ENCODE results near the gene NRP2.

The NRP2 gene

DNA sequence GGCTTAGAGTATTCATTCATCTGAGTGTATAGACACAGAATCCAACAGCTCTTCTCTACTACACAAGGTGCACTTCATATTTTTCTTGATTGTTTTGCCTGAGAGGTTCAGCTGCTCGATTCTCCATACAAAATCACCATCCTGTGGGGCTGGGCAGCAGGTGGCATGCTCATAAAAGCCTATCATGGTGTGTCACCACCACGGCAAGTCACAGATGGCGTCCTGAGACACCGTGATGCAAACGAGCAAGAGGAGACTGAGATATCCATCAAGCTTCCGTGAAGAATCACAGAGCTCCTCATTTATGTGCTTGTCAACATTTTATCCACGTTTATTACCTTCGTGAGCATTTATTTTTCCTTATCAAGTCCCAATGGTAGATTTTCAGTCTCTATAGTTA is 22.4 kb upstream of the NRP2 start:
- no peak for DNase-seq

- DNase-seq: no peak
These were observed 21.7 kb upstream of the NRP2 start for GRCh38 chr2:205660521-205661124.

DNA sequence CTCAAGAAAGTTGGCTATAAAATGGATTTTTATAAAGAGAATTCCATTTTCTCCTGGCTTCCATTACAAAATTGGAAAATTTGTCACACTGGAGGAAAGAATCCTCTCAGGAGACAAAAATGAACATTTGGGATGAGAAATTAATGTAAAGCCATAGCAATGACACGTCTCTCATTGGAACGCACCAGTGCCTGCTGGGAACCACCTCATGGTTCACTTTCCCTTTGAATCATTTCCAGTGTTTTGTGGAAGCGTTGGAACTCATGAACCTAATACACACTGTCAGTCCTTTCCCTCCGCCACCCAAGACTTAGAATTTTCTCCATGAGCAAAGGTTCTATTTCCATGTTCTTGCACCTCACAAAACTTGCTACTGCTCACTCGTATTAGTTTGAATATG is 21.0 kb upstream of the NRP2 start:
- no peak for DNase-seq

GRCh38 chr2:205662206-205662965 is 19.9 kb upstream of the NRP2 start:
- DNase-seq: no peak

DNA sequence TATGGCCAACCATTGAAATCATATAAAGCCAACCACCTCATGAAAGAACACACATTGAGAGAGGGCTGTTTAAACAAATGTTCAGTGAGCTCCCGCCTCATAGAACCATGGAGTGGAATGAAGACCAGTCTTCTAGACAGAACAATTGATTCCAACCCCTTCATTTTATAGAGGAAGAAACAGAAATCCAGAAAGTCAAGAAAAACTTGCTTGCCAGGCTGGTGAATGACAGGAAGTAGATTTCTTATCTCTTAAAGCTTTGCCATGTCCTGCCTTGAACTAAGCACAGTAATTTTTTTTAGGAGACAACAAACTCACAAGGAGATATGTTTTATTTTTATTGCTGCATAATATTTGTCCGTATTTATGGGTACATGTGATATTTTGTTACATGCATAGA is 16.5 kb upstream of the NRP2 start:
- no peak for DNase-seq

DNA sequence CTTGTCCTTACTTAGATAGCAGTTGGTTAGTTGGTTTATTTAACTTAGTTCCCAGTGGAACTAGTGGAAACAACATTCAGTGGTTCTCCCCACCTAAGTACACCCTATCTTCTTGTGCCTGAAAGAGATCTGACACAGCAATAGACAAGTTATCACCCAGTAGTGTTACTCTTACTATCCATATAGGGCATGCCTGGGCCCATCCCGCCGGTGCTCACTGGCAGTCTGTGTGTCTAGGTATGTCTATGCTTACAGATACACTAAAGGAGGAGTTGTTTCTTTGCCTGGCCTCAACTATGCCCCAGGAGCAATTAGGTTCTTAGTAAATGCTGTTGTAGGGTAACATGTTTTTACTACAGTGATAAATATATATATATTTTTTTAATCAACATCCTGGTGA is 12.0 kb upstream of the NRP2 start:
- DNase-seq: no peak

DNA sequence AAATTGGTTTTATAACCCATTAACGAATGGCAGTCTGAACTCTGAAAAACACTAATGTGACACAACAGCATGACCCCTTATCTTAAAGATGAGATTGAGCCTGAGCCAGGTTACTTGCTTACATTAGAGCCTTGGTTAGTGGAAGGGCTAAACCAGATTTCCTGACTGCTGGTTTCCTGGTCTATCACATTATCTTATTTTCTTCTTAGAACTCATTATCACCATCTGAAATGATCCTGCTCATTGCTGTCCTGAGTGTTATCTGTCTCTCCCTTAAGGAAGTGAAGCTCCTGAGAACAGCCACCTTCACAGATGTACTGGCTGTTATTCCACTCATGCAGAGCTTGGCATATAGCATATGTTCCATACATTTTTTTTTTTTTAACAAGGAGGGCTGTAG is 9.0 kb upstream of the NRP2 start:
- no peak for DNase-seq

GRCh38 chr2:205675861-205676516 is 6.3 kb upstream of the NRP2 start:
- DNase-seq: no peak

DNA sequence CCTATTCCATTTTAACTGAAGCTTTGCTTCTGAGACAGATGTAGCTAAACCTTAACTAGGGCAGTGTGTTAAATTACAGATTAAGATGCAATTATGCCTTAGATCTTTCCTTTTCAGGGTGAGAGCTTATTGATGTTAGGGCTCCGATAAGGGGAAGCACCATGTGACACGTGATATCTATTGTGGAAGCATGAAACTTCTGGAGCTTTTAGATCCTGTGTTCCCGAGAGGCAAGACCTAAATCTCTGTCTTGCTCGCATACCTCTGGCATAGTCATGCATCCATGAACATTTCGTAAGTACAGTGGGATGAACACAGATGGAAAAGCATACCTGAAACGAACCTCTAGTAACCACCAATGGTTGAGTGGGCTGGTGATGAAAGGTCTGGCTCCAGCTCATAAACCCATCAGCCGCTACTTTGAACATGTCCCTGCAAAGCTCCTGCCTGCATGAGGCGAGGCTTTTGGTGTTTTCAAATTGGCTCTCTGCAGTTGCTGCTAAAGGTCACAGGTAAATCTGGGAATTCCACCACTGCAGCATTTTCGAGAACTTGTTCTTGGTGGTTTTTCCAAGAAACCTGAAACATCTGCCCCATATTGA is 3.7 kb upstream of the NRP2 start:
- no peak for DNase-seq

DNA sequence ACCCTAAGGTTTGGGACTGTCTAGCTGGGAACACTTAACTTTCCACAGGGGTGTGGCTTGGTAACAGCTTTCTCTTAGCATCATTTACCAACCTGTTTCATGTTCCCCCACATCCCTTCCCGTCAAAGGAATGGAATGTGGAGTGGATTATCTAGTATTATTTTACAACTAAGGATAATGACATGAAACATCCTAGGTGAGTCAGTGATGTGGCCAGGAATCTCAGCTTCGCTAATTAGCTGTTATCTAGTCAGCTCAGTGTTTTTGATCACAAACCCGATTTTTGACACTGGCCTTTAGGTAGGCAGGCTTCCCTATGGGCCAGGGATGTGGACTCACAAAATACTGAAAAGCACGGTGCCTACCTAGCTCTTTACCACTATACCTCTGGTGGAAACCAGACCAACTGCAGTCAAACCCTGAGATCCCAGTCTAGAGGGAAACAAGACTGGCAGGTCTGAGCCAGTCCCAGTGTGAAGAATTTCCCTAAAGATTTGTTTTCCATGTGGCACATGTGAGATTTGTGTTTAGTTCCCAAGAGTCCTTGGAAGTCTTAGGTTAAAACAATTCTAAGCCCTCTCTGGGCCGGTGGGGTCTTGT is 2.8 kb upstream of the NRP2 start:
- no peak for DNase-seq

DNA sequence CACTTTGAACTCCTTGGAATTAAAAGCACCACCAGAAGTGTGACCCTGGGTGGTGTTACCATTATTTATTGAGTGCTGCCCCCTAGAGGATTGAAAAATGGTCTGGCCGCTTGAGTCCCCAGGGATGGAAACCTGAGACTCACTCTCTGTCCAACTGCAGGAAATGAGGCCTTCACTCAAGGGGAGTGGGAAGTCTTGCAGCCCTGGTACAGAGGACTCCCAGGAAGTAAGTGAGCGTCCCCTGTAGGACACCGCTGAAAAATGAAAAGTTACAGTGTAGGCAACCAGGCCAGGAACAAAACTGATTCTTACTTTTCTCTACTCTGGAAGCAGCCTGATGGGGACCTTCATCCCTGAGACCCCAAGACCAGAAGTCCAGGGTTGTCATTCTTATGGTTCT is 2.2 kb upstream of the NRP2 start:
- DNase-seq: peak; percentile 43

DNA sequence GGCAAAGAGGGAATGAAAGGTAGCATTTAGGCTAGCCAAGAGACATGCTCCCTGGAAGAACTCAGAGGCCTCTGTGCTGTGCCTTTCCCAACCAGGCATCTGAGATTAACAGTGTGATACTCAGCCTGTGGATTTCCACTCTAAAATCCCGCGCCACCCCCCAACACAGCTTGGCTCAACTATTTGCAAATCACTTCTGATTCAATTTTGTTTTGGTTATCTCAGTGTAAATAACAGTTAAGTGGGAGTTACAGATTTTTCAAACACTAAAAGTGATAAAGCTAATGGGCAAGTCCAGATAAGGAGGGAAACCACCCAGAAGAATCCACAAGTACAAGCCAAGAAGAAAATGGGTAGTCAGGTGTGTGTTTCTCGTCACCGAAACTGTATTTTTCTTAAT is 1.4 kb upstream of the NRP2 start:
- no peak for DNase-seq

- DNase-seq: no peak
These were observed 681 bp upstream of the NRP2 start for GRCh38 chr2:205681401-205682238.

GRCh38 chr2:205682971-205683501 is 735 bp downstream of the NRP2 start:
- no peak for DNase-seq

- DNase-seq: no peak
These were observed 1.4 kb downstream of the NRP2 start for GRCh38 chr2:205683502-205684367.

DNA sequence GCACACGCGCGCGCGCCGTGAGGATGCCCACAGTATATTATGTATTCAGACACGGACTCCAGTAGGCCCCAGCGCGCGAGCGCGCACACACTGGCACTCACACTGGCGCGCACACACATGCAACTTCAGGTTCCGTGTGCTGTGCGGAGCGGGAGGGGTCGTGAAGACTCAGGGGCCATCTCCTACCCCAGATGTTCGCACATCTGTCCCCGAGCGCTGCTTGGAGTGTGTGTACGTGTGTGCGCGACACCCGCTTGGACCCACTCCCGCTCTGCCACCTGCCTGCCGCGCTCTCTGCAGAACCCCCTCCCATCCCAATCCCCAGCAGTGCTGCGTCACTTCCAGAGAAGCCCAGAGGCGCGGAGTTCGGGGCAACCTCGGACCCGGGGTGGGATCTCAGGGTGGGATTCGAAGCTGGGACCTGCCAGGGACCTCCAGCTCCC is 2.6 kb downstream of the NRP2 start:
- DNase-seq: no peak

- DNase-seq: no peak
These were observed 3.2 kb downstream of the NRP2 start for GRCh38 chr2:205685314-205686055.

- DNase-seq: no peak
These were observed 3.9 kb downstream of the NRP2 start for GRCh38 chr2:205686056-205686782.

GRCh38 chr2:205686783-205687640 is 4.7 kb downstream of the NRP2 start:
- DNase-seq: no peak

Data from NCI-H187 treated with DMSO at 0.1 percent for 48 hours (cell line).